GM12874 (cell line): Measurements from ENCODE around the gene MAFG.
A peak's percentile ranks its signal among the peaks of the same experiment; 100 is the strongest.

Experiments used
- CTCF ChIP-seq: IDR thresholded peaks from 2 replicates; pipeline ENCODE4 v1.5.1; 2011; ENCODE audit warnings: low read depth, mild to moderate bottlenecking, control low read depth, low read length, moderate library complexity; ENCODE audit not compliant: insufficient read depth

MAFG gene

GRCh38 chr17:81879121-81879520 lies 48.4 kb downstream of the MAFG start:
- no peak for TF ChIP-seq CTCF

GRCh38 chr17:81878294-81878693 lies 49.2 kb downstream of the MAFG start:
- TF ChIP-seq CTCF, result no peak

GRCh38 chr17:81877569-81877968 lies 50.0 kb downstream of the MAFG start:
- TF ChIP-seq CTCF, result no peak

GRCh38 chr17:81871387-81872230 lies 55.9 kb downstream of the MAFG start:
- TF ChIP-seq CTCF, result peak; percentile 48

GRCh38 chr17:81870981-81871386 lies 56.6 kb downstream of the MAFG start, which contains the start of gene ARHGDIA:
Gene ARHGDIA, minus strand, starts transcription at chr17:81871337. Its CDS starts 1,407 bp downstream, at chr17:81869930.
- no peak for TF ChIP-seq CTCF

- no peak for TF ChIP-seq CTCF
These were observed 57.2 kb downstream of the MAFG start for GRCh38 chr17:81870131-81870980.
